Lung (tissue), 12 donors: Measurements from ENCODE around the gene TEAD1. TPM values are rescaled to one million over a fixed set of nuclear protein-coding genes. Genes with fewer than 3 reads are reported as not detected.

Source experiments
- ATAC-seq: fragments of 200-7000 bp; cut with Tn5 transposase; one replicate; pipeline ENCODE4 v1.9.1; 2020; ENCODE audit warnings: moderate number of reproducible peaks; ENCODE audit not compliant: insufficient read depth, low FRiP score
- DNase-seq, 3 donors: peaks; one replicate each; pipeline ENCODE4 v3.0.0-alpha.2; 2013 to 2017
- H3K27ac ChIP-seq, 2 donors: one replicate each; pipeline ENCODE4 v1.5.1; 2013; ENCODE audit warnings: mild to moderate bottlenecking in 2 of 2, moderate library complexity in 2 of 2, control low read depth in 1 of 2, inconsistent platforms in 1 of 2, low read depth in 1 of 2, low read length in 1 of 2
- H3K27me3 ChIP-seq, 3 donors: one replicate each; pipeline ENCODE4 v1.5.1; 2013; ENCODE audit warnings: low read length in 2 of 3; ENCODE audit not compliant: control insufficient read depth in 3 of 3, insufficient read depth in 3 of 3
- H3K36me3 ChIP-seq, 4 donors: one replicate each; pipeline ENCODE4 v1.5.1; 2013; ENCODE audit warnings: low read length in 4 of 4, mild to moderate bottlenecking in 1 of 4, moderate library complexity in 1 of 4; ENCODE audit not compliant: control insufficient read depth in 4 of 4, insufficient read depth in 4 of 4
- H3K4me1 ChIP-seq, 5 donors: one replicate each; pipeline ENCODE4 v1.5.1; 2013; ENCODE audit warnings: low read length in 5 of 5, mild to moderate bottlenecking in 2 of 5, moderate library complexity in 1 of 5; ENCODE audit not compliant: control insufficient read depth in 5 of 5, insufficient read depth in 5 of 5
- H3K4me3 ChIP-seq: one replicate; pipeline ENCODE4 v1.5.1; 2013; ENCODE audit warnings: mild to moderate bottlenecking, control low read depth, moderate library complexity
- H3K9ac ChIP-seq, 2 donors: one replicate each; pipeline ENCODE4 v1.5.1; 2013; ENCODE audit warnings: low read length in 2 of 2, control low read depth in 1 of 2; ENCODE audit not compliant: insufficient read depth in 1 of 2
- H3K9me3 ChIP-seq, 4 donors: one replicate each; pipeline ENCODE4 v1.5.1; 2013; ENCODE audit warnings: low read length in 3 of 4, mild to moderate bottlenecking in 1 of 4, moderate library complexity in 1 of 4; ENCODE audit not compliant: control insufficient read depth in 4 of 4, insufficient read depth in 3 of 4
- WGBS, 2 donors: extraction: QIAGEN DNeasy Blood & Tissue Kit; methylation state at CpG; one replicate each; pipeline ENCODE4 v1.1.7; 2013; 5-methylcytosine and 5-hydroxymethylcytosine counted together
- polyA plus RNA-seq, 2 donors: library from polyadenylated mRNA; stranded (reverse); fragments of 200-250 nt; gene quantifications; one replicate each; pipeline ENCODE4 v1.2.1, GENCODE V29; 2013
- total RNA-seq, 2 donors: library from RNA; depleted of rRNA in 1 of 2; stranded (reverse); fragments of >200 nt in 1 of 2; gene quantifications; one replicate each; pipeline ENCODE4 v1.2.1, GENCODE V29; 2014 to 2021
- TF ChIP-seq, protein P1 (sequence below): IDR thresholded peaks from 2 replicates; pipeline ENCODE4 v1.5.1; 2012; ENCODE audit warnings: mild to moderate bottlenecking; ENCODE audit errors: control extremely low read depth, extremely low read depth
- donor health status: control.
- donor health status: control.
- donor health status: Bipolar disorder and iron deficiency.
- donor health status: healthy.
- donor health status: DM: yes; HTN: yes; CAD: no.

The TEAD1 gene
- total and polyA plus RNA-seq, 4 donors: 7.7 to 141 (median 38.8) TPM

DNA sequence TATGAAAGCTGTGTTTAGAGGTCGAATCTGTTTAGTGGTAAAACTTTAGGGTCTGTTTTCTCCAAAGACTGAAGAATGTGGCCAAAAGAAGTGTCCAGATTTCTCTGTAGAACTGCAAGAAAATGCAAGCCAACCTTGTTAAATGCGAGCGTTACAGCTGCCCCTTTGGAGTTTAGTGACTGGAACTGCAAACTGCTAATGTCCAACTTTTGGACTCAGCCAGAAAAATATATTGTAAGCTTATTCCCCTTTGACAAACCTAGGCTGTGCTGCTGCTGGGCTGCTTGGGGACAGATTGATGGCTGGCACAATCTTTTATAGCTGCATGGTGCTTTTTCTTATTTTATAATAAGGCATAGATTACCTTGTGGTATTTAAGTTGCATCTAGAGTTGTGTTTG lies 3.9 kb downstream of the TEAD1 start:
- H3K27me3 ChIP-seq: no peaks in the 10 kb centered on the region
- DNase-seq (peak in 1 of 3 donors; percentile 44), ATAC-seq (no peak)
- H3K9me3 ChIP-seq: no peaks in the 10 kb centered on the region
- TF ChIP-seq, protein P1, sequence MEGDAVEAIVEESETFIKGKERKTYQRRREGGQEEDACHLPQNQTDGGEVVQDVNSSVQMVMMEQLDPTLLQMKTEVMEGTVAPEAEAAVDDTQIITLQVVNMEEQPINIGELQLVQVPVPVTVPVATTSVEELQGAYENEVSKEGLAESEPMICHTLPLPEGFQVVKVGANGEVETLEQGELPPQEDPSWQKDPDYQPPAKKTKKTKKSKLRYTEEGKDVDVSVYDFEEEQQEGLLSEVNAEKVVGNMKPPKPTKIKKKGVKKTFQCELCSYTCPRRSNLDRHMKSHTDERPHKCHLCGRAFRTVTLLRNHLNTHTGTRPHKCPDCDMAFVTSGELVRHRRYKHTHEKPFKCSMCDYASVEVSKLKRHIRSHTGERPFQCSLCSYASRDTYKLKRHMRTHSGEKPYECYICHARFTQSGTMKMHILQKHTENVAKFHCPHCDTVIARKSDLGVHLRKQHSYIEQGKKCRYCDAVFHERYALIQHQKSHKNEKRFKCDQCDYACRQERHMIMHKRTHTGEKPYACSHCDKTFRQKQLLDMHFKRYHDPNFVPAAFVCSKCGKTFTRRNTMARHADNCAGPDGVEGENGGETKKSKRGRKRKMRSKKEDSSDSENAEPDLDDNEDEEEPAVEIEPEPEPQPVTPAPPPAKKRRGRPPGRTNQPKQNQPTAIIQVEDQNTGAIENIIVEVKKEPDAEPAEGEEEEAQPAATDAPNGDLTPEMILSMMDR: no peak
- peaks cover 6 to 50% (median 23%) of the 10 kb centered on the region in 5 donors for H3K4me1 ChIP-seq
- H3K9ac ChIP-seq: peak overlapping the region; percentile 34 to 94
- no peak overlapping the region for H3K4me3 ChIP-seq
- peaks cover 0 to 4% (median 3%) of the 10 kb centered on the region in 4 donors for H3K36me3 ChIP-seq
- 65 to 77% methylated on average over 3 of the region's 3 CpGs for WGBS, 2 donors
- H3K27ac ChIP-seq: no peak overlapping the region

- Histone ChIP-seq H3K9ac (peak overlapping the region in 1 of 2 donors; percentile 60), H3K27me3 (no peaks in the 10 kb centered on the region), H3K4me1 (peaks cover 6 to 55% (median 28%) of the 10 kb centered on the region in 5 donors), H3K9me3 (no peaks in the 10 kb centered on the region), H3K36me3 (peaks cover 0 to 4% (median 3%) of the 10 kb centered on the region in 4 donors), H3K4me3 (no peak overlapping the region), H3K27ac (no peak overlapping the region)
- TF ChIP-seq, protein P1: no peak
- WGBS, 2 donors: 57 to 67% methylated on average over 5 of the region's 5 CpGs
- no peak for ATAC-seq
- no peak for DNase-seq
Observed at GRCh38 chr11:12678991-12679390, 4.8 kb downstream of the TEAD1 start.

DNA sequence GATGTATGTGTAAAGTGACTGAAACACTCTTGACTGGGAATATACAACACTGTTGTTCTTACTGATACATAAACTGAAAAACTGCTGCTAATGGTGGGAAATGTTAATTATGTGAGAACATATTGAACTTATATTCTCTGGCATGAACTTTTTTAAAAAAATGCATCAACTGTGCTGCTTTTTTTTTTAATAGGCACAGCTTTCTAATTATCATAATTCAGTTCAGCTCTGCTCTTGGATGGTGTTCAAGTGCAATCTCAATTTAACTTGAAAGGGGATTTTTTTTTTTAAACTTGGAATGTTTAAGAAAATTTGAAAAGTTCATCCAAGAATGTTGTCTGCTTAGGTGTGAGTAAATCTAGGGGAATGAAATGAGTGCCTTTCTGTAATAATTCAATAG lies 5.2 kb downstream of the TEAD1 start:
- Histone ChIP-seq H3K4me3 (no peak overlapping the region), H3K4me1 (peaks cover 8 to 57% (median 31%) of the 10 kb centered on the region in 5 donors), H3K9me3 (no peaks in the 10 kb centered on the region), H3K36me3 (peaks cover 0 to 4% (median 3%) of the 10 kb centered on the region in 4 donors), H3K9ac (peak overlapping the region in 1 of 2 donors; percentile 81), H3K27ac (no peak overlapping the region), H3K27me3 (no peaks in the 10 kb centered on the region)
- DNase-seq (peak in 2 of 3 donors; percentile 50 to 67), ATAC-seq (no peak)
- TF ChIP-seq, protein P1: no peak
